Neural progenitor cell (in vitro differentiated cells): ENCODE measurements around the gene ZNRF1. TPM values are rescaled to one million over a fixed set of nuclear protein-coding genes. Genes with fewer than 3 reads are reported as not detected.

Experiments
- DNase-seq: peaks from one replicate; pipeline ENCODE4 v3.0.0-alpha.2; 2016; ENCODE audit warnings: low spot score
- H2AFZ ChIP-seq: fragments of 200-600 bp; sonication (generic); replicated peaks from 2 replicates; pipeline ENCODE4 v1.6.1; 2016; ENCODE audit warnings: antibody characterized with exemption
- H3F3A ChIP-seq: fragments of 200-600 bp; sonication (generic); 2 replicates; pipeline ENCODE4 v1.6.1; 2016; ENCODE audit warnings: antibody characterized with exemption, low read depth
- H3K27ac ChIP-seq: fragments of 200-600 bp; sonication (generic); 2 replicates; pipeline ENCODE4 v1.5.1; 2016; ENCODE audit warnings: mild to moderate bottlenecking
- H3K27me3 ChIP-seq: fragments of 200-600 bp; sonication (generic); 2 replicates; pipeline ENCODE4 v1.6.1; 2016; ENCODE audit warnings: mild to moderate bottlenecking, moderate library complexity
- H3K36me3 ChIP-seq: fragments of 200-600 bp; sonication (generic); 2 replicates; pipeline ENCODE4 v1.5.1; 2016
- H3K4me1 ChIP-seq: fragments of 200-600 bp; sonication (generic); 2 replicates; pipeline ENCODE4 v1.6.1; 2016; ENCODE audit warnings: mixed run types
- H3K4me2 ChIP-seq: fragments of 200-600 bp; sonication (generic); 2 replicates; pipeline ENCODE4 v1.6.1; 2016
- H3K4me3 ChIP-seq: fragments of 200-600 bp; sonication (generic); 2 replicates; pipeline ENCODE4 v1.5.1; 2016
- H3K79me2 ChIP-seq: fragments of 200-600 bp; sonication (generic); 2 replicates; pipeline ENCODE4 v1.6.1; 2016; ENCODE audit warnings: low read depth
- H3K9ac ChIP-seq: fragments of 200-600 bp; sonication (generic); 2 replicates; pipeline ENCODE4 v1.6.1; 2016
- H3K9me3 ChIP-seq: fragments of 200-600 bp; sonication (generic); 2 replicates; pipeline ENCODE4 v1.5.1; 2016; ENCODE audit warnings: low read depth
- H4K20me1 ChIP-seq: fragments of 200-600 bp; sonication (generic); 2 replicates; pipeline ENCODE4 v1.6.1; 2016; ENCODE audit warnings: low read depth
- H3K27ac Mint-ChIP-seq: 3 replicates; pipeline ENCODE4 v1.8.0; 2021; ENCODE audit warnings: mixed read lengths
- H3K27me3 Mint-ChIP-seq: 2 replicates; pipeline ENCODE4 v1.8.0; 2022; ENCODE audit warnings: low read depth, mild to moderate bottlenecking, inconsistent platforms, moderate library complexity, mixed read lengths; ENCODE audit not compliant: insufficient read depth
- H3K36me3 Mint-ChIP-seq: 3 replicates; pipeline ENCODE4 v1.8.0; 2021; ENCODE audit warnings: mixed read lengths
- H3K4me1 Mint-ChIP-seq: 3 replicates; pipeline ENCODE4 v1.8.0; 2021; ENCODE audit warnings: mixed read lengths
- H3K4me3 Mint-ChIP-seq: 3 replicates; pipeline ENCODE4 v1.8.0; 2021; ENCODE audit warnings: mild to moderate bottlenecking, moderate library complexity, mixed read lengths
- H3K9me3 Mint-ChIP-seq: 3 replicates; pipeline ENCODE4 v1.8.0; 2020; ENCODE audit warnings: mixed read lengths
- CTCF ChIP-seq: fragments of 200-600 bp; sonication (generic); IDR thresholded peaks from 2 replicates; pipeline ENCODE4 v1.5.1; 2017; ENCODE audit warnings: antibody characterized with exemption, mild to moderate bottlenecking
- EZH2 ChIP-seq: fragments of 200-600 bp; sonication (generic); IDR thresholded peaks from 2 replicates; pipeline ENCODE4 v1.6.1; 2017; ENCODE audit warnings: antibody characterized with exemption, mild to moderate bottlenecking, moderate library complexity
- EZH2phosphoT487 ChIP-seq: fragments of 200-600 bp; sonication (generic); IDR thresholded peaks from 2 replicates; pipeline ENCODE4 v1.6.1; 2017; ENCODE audit warnings: antibody characterized with exemption
- total RNA-seq: library from RNA; depleted of rRNA; stranded (reverse); fragments of >200 nt; gene quantifications from 2 replicates; pipeline ENCODE4 v1.2.3, GENCODE V29; 2015; ENCODE audit warnings: low replicate concordance

The ZNRF1 gene
- total RNA-seq, 1 donor from 2014 or later = 9.3 TPM

- Histone ChIP-seq H3K4me1 (peaks cover under 1% of the 10 kb centered on the region), H3K4me3 (no peak overlapping the region), H3K4me2 (no peak overlapping the region), H3K36me3 (no peaks in the 10 kb centered on the region), H3K9ac (no peak overlapping the region), H3F3A (peaks cover under 1% of the 10 kb centered on the region), H2AFZ (no peak overlapping the region), H3K9me3 (no peaks in the 10 kb centered on the region), H3K27me3 (no peaks in the 10 kb centered on the region), H4K20me1 (peaks cover 69% of the 10 kb centered on the region), H3K79me2 (peaks cover 54% of the 10 kb centered on the region), H3K27ac (no peak overlapping the region)
- H3K27me3 Mint-ChIP-seq = no peaks in the 10 kb centered on the region
- no peak for DNase-seq
- no peak for TF ChIP-seq EZH2
- TF ChIP-seq CTCF = no peak
- no peak for TF ChIP-seq EZH2phosphoT487
- H3K9me3 Mint-ChIP-seq = no peaks in the 10 kb centered on the region
- peaks cover 12% of the 10 kb centered on the region for H3K36me3 Mint-ChIP-seq
- peak overlapping the region; percentile 14 for H3K27ac Mint-ChIP-seq
- peaks cover under 1% of the 10 kb centered on the region for H3K4me1 Mint-ChIP-seq
- no peak overlapping the region for H3K4me3 Mint-ChIP-seq
Measured at GRCh38 chr16:75092777-75093176, 94.0 kb downstream of the ZNRF1 start.

GRCh38 chr16:75093598-75094540, 95.0 kb downstream of the ZNRF1 start:
- H3K4me1 ChIP-seq = peaks cover 10% of the 10 kb centered on the region
- no peaks in the 10 kb centered on the region for H3K9me3 ChIP-seq
- TF ChIP-seq CTCF (no peak), EZH2 (no peak), EZH2phosphoT487 (no peak)
- H2AFZ ChIP-seq = no peak overlapping the region
- peaks cover 4% of the 10 kb centered on the region for H3F3A ChIP-seq
- Mint-ChIP-seq H3K9me3 (no peaks in the 10 kb centered on the region), H3K4me3 (no peak overlapping the region), H3K27ac (no peak overlapping the region), H3K36me3 (peaks cover 8% of the 10 kb centered on the region), H3K27me3 (no peaks in the 10 kb centered on the region), H3K4me1 (peaks cover 7% of the 10 kb centered on the region)
- H3K9ac ChIP-seq = no peak overlapping the region
- peaks cover 69% of the 10 kb centered on the region for H4K20me1 ChIP-seq
- H3K79me2 ChIP-seq = peaks cover 43% of the 10 kb centered on the region
- no peak overlapping the region for H3K27ac ChIP-seq
- no peak overlapping the region for H3K4me2 ChIP-seq
- no peaks in the 10 kb centered on the region for H3K27me3 ChIP-seq
- DNase-seq = no peak
- H3K36me3 ChIP-seq = no peaks in the 10 kb centered on the region
- no peak overlapping the region for H3K4me3 ChIP-seq

GRCh38 chr16:75095204-75095621, 96.4 kb downstream of the ZNRF1 start:
- no peak for TF ChIP-seq EZH2
- TF ChIP-seq EZH2phosphoT487 = no peak
- TF ChIP-seq CTCF = no peak
- Mint-ChIP-seq H3K27me3 (no peaks in the 10 kb centered on the region), H3K9me3 (no peaks in the 10 kb centered on the region), H3K4me3 (no peak overlapping the region), H3K36me3 (peaks cover 5% of the 10 kb centered on the region), H3K27ac (no peak overlapping the region), H3K4me1 (peaks cover 17% of the 10 kb centered on the region)
- Histone ChIP-seq H3K4me2 (no peak overlapping the region), H3K4me1 (peaks cover 21% of the 10 kb centered on the region), H3K4me3 (no peak overlapping the region), H3K9me3 (no peaks in the 10 kb centered on the region), H3K79me2 (peaks cover 30% of the 10 kb centered on the region), H3K9ac (no peak overlapping the region), H3K27ac (no peak overlapping the region), H2AFZ (no peak overlapping the region), H4K20me1 (peaks cover 71% of the 10 kb centered on the region), H3K27me3 (no peaks in the 10 kb centered on the region), H3K36me3 (no peaks in the 10 kb centered on the region), H3F3A (peaks cover 4% of the 10 kb centered on the region)
- DNase-seq = no peak
